Dedifferentiated amniotic fluid mesenchymal stem cell (primary cell): ENCODE results near the gene WNT7B.
A peak's percentile ranks its signal among the peaks of the same experiment; 100 is the strongest.

Experiments
- DNase-seq: peaks from one replicate; pipeline ENCODE4 v3.0.0-alpha.2; 2016; ENCODE audit errors: extremely low spot score

The WNT7B gene

DNA sequence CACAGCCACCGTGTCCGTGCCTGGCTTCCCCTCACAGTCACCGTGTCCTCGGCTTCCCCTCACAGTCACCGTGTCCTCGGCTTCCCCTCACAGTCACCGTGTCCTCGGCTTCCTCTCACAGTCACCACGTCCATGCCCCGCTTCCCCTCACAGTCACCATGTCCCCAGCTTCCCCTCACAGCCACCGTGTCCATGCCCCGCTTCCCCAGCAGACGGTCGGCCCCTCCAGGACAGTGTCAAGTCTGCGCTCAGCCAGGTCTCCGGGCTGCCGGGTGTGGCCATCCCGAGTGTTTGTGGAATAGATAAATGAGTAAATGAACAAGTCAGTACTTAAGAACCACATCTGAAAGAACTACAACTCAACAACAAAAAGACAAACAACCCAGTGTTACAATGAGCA, 23.8 kb downstream of the WNT7B start:
- no peak for DNase-seq

DNA sequence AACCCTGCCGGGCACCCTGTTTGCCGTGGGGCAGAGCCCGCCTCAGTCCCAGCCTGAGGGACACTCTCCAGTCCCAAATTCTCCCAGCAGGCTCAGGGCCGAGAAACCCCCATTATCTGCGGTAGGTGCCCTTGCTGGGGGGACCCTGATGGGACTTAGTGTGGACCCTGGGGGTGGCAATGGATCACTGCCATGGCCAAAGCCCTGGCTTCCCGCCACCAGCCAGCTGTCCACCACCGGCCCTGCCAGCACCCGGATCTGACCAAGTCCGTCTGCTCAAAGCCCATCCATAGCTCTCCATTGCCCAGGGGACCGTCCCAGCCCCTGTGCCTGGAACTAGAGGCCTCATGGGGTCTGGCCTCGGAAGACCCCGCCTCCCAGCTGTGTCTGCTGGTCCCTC, 24.4 kb downstream of the WNT7B start:
- no peak for DNase-seq

- DNase-seq, result no peak
Observed at GRCh38 chr22:45952151-45952550, 24.8 kb downstream of the WNT7B start.

DNA sequence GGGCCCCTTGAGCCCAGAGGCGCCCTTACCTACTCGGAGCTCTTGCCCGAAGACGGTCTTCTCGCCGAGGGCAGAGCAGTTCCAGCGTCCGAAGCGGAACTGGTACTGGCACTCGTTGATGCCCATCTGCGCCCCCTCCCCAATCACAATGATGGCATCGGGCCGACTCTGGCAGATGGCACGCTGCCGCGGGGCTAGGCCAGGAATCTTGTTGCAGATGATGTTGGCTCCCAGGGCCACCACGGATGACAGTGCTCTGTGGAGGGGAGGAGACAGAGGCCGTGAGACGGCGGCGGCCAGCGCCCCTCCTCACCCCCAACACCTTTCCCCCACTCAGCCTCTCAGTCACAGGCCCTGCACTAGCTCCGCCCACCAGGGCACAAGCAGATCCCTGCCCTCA, 27.1 kb downstream of the WNT7B start:
- no peak for DNase-seq

DNA sequence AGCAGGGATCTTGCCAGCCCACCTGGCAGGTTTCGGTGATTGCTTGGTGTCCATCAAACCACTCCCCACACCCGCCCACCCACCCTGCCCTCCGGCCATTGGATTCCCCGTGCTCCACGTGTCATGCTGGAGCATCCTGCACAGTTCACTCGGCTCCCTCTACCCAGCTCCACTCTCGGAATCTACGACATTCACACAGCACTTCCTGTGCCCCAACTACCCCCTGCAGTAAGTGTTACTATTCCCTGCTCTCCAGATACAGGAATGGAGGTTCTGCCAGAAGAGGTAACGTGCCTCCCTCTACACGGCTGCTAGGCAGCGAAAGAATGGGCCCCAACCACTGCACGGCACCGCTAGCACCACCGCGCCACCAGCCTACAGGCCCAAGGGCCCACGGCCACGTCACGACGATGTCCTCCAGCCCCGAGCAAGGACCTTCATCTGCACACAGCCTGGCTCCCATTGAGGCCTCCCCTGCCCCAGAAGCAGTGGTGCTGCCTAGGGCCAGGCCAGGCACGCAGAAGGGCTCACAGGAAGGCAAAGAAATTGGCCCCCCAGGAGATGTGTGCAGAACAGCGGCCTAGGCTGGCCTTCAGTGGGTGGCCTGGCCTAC, 27.6 kb downstream of the WNT7B start:
- DNase-seq, result no peak

DNA sequence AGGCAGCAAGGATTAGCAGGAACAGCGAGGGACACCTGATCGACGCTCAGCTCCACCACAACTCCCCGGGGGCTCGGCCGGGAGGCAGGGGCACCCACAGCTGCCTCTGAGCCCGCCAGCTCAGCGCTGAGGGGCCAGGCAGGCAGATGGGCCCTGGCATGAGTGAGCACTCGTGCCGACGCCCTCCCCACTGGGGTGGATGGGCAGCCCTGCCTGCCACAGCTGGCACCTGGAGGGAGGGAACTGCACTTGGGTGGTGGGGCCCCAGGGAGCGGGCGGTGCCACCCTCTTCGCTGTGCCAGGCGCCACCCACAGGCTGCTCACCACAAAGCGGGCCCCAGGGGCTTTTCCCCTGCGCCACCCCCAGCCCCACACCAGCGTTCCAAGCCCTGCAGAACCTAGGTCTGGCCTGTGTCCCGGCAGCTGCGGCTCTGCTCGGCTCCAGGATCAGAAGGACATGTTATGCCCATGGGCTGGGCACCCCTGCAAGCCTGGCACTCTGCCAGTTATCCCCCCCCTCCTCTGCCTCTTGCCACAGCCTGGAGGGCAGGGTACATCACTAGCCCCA, 28.8 kb downstream of the WNT7B start:
- DNase-seq, result no peak

DNA sequence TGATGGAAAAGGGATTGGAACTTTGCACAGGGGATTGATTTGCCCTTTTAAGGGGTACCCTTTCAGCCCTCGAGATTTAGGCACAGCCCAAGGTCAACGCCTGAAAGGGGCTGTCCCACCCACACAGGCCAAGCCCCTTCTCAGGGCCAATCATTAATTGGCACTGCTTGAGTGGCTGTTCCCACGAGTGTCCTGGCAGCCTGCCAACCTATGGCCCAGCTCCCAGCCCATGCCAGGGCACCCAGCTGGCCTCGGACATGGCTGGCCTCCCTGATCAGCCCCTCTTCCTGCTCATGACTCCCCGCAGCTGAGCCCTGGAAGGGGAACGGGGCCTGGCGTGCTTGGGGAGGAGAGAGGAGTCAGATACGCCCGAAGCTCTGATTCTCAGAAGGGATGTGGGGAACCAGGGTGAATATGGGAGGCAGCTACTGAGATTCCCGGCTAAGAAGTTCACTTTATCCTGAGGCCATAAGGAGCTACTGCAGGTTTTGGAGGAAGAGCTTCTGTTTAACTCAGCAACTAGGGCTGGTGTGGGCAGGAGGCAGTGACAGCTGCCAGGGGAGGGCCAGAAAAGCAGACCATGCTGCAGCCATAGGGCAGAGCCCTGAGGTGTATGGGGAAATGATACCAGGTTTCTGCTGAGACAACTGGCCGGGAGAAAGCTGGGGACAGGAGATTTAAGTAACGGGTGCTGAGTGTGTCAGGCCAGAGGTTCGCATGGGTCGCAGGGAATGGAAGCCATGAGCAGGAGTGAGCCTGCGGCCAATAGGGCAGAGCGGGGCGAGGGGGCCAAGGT, 30.0 kb downstream of the WNT7B start:
- no peak for DNase-seq

DNA sequence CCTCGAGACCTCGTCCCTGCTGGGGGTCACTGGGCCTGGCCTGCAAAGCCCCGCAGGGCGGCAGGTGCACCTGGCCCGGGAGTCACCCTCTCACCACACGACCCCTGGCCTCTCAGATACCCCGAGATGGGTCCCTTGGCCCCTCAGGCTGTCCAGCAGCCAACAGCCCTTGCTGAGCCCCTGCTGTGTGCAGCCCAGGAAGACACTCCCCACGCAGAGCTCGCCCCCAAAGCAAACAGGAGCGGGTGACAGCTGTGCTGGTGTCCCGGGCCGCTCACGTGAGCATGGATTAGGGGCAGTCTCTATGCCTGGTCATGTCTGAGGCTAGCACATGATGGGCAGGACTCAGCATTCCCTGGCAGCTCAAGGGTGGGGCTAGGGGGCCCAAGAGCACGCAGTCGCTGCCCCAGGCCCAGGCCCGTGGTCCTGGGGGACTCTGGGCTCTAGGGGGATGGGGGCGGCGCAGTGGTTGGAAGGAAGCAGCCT, 31.3 kb downstream of the WNT7B start:
- no peak for DNase-seq

- DNase-seq, result no peak
Observed at GRCh38 chr22:45942787-45943493, 34.0 kb downstream of the WNT7B start.

DNA sequence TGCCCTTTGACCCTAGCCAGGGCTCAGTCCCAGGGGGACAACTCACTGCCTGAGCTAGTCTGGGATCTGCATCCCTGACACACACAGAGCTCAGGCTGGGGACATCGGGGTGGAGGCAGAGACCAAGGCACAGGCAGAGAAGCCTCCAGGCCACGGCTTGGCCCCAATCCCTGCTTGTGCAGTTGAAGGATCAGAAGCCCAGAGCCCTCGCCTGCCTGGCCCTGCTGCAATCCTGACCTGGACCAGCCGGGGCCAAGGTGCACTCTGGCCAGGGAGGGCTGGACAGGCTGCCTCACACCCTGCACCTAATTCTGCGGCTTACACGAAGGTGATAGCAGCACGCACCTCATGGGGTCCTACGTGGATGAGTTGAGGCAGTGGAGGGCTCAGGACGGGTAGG, 34.6 kb downstream of the WNT7B start:
- no peak for DNase-seq

DNA sequence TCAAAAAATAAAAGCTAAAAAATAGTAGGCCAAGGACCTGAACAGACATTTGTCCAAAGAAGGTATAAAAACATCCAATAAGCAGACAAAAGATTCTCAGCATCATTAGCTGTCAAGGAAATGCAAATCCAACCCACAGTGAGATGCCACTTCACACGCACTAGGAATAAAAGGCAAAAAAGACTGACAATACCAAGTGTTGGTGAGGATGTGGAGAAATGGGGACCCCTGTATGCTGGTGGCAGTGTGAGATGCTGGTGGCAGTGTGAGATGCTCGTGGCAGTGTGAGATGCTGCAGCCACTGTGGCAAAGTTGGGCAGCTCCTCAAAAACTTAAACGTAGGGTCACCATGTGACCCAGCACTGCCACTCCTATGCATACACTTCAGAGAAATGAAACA, 38.0 kb downstream of the WNT7B start:
- DNase-seq, result no peak

DNA sequence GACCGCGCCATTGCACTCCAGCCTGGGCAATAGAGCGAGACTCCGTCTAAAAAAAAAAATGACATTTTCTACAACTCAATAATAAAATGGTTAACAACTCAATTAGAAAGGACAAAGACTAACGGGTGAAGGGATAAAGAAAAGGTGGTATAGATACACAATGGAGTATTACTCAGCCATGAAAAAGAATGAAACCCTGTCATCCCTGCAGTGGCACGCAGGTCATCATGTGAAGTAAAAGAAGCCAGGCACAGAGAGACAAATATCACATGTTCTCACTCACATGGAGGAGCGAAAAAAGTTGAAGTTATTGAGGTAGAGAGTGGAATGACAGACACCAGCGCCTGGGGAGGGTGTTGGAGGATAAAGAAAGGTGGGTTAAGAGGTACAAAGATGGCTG, 39.0 kb downstream of the WNT7B start:
- no peak for DNase-seq

- no peak for DNase-seq
Observed at GRCh38 chr22:45935573-45935972, 41.4 kb downstream of the WNT7B start.

DNA sequence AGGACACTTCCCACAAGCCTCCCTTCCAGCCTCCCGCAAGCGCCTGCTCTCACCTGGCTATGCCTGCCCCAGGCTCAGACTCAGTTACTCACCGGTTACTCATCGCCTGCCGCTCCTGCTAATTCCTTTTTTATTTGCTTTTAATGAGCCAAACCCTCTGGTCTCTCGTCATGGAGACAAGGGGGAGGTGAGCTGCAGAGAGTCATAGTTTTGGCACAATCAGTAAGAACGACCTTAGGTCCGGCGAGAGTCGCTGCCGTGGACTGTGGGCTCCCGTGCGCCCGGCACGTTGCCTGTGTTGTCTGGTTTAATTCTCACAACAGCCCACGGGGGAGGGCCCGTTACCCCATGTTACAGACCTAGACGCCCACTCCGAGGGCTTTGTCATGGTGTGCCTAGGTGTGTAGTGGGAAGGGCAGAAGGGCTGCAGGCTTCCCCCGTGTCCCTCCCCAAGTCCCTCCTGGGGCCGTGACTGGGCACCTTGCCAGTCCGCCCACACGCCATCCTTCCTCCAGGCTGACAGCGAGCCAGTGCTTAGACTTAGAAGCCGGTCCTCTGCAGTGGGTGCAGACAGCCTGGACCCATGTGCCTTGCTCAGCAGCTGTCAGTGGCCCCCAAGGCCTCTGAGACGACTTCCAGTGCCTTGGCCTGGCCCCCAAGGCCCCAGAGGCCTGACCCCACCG, 42.2 kb downstream of the WNT7B start:
- peak; percentile 16 for DNase-seq

- DNase-seq, result no peak
Observed at GRCh38 chr22:45934168-45934564, 42.8 kb downstream of the WNT7B start.

- DNase-seq, result no peak
Observed at GRCh38 chr22:45933506-45934167, 43.3 kb downstream of the WNT7B start.

DNA sequence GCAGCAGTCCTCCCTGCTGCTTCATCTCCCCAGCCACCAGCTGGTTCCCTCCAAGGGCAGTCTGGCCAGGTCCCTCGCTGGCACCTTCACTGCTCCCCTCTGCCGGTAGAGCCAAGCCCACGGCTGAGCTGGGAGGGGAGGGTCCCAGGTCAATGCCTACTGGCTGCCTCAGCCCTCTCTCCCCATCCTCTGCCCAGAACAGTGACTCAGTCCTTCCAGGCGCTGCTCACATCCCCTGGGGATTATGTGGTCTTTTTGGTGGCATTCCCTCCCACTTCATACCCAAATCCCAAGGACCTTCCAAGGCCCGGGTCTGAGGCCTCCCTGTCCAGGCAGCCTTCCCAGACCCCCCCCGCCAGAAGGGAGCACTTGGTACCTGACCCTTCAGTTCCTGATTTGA, 44.9 kb downstream of the WNT7B start:
- DNase-seq, result no peak

DNA sequence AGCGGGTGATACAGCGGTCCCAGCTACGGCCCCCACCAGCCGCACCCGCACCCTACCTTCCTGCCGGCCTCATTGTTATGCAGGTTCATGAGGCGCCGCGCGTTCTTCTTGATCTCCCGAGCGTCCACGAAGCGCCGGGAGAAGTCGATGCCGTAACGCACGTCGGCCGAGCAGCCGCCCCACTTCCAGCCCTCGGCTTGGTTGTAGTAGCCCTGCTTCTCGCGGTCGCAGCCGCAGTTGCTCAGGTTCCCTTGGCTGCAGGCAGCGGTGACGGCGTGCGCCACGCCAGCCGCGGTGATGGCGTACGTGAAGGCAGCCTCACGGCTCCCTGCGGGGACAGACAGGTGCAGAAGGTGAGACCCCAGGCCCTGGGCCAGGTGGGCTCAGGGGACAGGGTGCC, 45.9 kb downstream of the WNT7B start:
- DNase-seq, result no peak

DNA sequence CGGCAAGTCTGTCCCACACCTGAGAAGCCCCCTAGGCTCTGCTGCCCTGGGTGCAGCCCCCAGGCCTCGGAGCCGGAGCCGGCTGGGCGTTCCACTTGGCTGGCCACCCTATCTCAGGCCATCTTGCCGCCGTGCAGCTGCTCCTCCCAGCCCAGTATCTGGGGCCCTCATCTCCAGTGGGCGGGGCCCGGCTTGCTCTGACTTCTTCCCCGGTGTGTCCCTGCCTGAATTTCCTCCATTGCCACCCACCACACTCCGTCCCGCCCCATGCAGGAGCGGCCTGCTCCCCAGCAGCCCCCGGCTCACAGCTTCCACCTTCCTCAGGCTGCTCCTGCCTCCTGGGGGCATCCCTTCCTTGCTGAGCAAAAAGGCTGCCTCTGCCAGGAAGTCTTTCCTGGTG, 46.6 kb downstream of the WNT7B start:
- no peak for DNase-seq

DNA sequence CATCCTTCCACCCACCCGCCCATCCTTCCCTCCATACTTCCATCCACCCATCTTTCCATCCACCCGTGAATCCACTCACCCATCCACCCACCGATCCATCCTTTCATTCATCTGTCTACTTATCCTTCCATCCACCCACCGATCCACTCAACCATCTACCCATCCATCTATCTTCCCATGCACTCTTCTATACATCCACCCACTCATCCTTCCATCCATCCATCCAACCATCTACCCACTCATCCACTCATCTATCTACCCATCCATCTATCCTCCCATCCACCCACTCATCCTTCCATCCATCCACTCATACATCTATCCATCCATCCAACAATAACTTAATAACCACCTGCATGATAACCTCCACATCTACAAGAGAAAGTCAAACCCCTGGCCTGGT, 47.3 kb downstream of the WNT7B start:
- DNase-seq, result no peak

- DNase-seq, result no peak
Observed at GRCh38 chr22:45928726-45929368, 48.1 kb downstream of the WNT7B start.
